Stimulated activated CD8-positive, alpha-beta memory T cell treated with anti-CD3 and anti-CD28 coated beads, Interleukin-12 subunit alpha, Interleukin-12 subunit beta, amount 100 ng/mL, for 24 hours (primary cell): ENCODE results near the gene ST6GALNAC6.

Source experiments
- DNase-seq: peaks from one replicate; pipeline ENCODE4 v3.0.0-alpha.2; 2020; ENCODE audit errors: extremely low read depth

The ST6GALNAC6 gene

DNA sequence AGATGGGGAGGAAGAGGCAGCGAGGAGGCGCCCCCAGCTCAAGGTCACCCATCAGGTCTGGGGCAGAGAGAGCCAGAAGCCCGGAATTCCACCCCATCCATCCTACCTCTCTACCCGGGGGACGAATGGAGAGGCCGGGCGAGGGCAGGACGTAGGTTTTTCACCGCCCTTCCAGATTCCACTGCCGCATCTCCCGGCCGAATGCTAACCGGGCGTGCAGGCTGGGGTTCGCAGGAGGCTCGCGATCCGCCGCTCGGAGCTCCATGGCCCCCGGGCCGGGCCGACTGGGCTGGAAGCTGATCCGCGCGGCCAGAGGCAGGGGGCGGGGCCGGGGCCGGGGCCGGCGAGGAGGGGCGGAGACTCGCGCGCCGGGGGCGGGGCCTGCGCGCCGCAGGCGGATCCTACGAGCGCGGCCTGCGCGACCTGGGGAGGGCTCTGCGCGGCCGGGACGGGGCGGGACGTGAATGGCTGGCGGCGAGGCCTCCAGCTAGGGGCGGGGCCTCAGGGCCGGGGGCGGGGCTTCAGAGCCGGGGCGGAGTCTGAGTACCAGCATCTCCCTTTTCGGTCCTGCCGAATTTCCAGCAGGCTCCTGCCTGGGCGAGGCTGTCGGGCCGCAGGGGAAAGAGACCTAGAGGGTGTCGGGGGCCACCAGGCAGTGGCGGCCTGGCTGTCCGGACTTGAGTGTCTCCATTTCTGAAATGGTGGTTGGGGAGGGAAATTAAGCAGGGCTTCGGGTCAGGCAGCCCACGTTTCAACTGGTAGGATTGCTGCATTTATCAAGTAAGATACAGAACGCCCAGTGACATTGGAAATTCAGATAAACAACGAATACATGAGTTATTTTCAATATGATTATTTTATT, 17.5 kb upstream of the ST6GALNAC6 start, which contains the start of gene ST6GALNAC4:
ST6GALNAC4 (minus strand) TSS at position 322 of the 862 bp plus-strand sequence. CDS start 622 bp downstream, outside the sequence.
- DNase-seq = peak; percentile 87

DNA sequence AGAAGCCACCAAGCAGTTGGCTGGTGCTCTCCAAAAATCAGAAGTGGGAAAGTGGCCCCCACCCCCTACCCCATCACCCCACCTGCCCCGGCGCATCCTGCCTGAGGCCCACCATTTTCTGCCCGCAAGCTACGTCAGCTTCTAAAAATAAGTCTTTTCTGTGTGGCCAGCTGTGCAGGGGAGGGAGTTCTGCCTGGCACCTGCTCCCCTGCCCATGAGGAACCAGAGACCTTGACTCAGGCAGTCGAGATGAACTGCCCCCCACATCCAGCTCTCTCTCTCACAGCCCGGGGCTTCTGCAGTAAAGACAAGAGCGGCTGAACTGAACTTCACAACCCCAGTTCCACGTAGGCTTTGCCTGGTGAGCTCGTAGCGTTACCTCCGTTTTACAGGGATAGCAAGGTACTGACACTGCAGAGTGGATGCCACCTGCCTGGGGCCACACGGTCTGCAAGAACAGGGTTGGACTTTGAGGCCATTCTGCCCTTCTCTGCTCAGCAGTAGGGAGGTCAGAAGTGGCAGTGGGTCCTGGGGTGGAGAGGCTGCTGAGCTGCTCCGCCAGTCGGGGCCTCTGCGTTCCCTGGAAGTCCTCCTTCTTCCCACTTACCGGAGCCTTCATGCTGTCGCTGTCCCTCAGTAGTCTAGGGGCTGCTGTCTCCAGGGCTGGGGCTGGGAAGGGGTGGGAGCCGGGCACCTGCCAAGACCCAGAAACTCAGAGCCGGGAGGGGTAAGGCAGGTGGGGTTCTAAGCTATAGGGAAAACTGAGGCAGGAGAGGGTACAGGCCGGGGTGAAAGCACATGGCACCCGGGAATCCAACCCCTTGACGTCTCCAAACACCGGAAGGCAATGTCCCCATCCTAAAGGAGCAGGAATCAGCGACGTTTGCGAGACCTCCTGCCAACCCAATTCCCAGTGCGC, 16.7 kb upstream of the ST6GALNAC6 start:
- DNase-seq = no peak

DNA sequence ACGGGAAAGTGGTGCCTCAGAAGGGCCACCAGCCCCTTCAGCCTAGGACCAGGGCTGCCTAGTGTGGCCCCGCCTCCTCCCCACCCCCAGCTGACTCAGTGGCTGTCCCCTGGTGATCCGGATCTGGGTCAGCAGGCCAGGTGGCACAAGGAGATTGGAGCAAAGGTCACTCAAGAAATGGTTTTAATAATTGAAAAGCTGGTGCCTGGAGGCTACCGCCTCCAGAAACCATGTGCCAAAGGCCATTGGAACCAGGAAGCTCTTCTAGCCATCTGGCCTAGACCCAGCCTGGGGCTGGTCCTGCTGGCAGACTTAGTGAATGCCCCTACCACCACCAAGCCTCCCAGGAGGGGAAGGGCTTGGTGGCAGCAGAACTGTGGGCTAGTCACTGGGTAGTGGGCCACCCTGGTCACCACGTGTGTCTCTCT, 15.9 kb upstream of the ST6GALNAC6 start:
- no peak for DNase-seq

DNA sequence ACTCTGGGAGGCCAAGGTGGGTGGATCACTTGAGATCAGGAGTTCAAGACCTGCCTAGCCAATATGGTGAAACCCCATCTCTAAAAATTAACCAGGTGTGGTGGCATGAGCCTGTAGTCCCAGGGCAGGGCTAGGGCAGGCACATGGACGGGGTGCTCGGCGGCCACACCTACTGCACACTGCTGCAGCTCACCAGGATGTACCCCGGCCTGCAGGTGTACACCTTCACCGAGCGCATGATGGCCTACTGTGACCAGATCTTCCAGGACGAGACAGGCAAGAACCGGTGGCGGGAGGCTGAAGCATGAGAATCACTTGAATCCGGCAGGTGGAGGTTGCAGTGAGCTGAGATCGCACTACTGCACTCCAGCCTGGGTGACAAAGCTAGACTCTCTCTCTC, 14.3 kb upstream of the ST6GALNAC6 start:
- no peak for DNase-seq

DNA sequence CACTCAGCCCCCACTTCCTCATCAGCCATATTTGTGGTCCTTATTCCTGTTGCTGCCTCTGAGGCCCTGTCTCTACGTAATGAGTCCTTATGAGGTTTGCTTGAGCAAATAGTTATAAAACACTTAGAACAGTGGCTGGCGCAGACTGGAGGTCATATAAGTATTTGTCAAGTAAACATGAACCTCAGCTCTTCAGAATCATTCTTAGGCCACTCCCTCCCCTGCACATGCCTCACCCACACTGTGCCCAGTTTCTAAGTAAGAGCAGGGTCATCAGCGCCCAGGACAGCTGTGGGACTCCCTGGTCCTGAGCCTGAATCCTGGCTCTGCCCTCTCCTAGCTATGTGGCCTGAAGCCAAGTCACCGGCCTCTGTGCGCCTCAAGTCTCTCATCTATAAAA, 13.5 kb upstream of the ST6GALNAC6 start:
- no peak for DNase-seq

DNA sequence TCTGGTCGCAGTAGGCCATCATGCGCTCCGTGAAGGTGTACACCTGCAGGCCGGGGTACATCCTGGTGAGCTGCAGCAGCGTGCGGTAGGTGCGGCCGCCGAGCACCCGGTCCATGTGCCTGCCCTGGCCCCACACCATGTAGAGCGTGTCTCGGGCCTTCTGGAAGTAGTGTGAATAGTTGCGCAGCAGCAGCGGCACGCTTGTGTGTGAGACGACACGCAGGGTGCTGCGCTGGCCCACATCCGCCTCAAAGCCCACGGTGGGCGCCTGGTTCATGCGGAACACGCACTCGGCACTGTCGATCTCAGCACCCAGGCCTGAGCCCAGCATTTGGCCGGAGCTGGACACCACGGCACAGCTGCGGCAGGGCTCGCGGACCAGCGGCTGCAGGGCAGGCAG, 12.9 kb upstream of the ST6GALNAC6 start:
- no peak for DNase-seq

DNA sequence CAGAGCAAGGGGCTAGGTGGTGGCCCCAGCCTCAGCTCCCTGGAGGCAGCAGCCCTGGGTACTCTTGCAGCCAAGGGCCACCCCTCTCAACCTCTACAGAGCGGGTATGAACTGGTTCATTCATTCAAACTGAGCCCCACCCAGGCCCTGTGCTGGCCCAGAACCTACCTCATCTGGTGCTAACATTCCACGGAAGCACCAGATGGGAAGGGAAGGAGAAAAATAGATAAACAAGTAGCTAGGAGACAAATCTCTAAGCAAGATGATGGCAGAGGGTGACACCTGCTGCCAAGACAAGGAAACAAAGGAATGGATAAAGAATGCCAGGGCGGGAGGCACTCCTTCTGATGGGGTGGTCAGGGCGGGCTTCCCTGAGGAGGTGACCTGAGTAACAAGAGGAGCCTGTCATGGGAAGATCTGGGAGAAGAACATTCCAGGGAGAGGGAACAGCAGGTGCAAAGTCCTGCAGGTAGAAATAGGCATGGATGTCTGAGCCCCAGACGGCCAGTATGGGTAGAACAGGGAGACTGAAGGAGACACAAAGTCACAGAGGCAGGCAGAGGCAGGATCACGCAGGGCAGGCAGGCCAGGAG, 11.3 kb upstream of the ST6GALNAC6 start:
- DNase-seq = no peak

DNA sequence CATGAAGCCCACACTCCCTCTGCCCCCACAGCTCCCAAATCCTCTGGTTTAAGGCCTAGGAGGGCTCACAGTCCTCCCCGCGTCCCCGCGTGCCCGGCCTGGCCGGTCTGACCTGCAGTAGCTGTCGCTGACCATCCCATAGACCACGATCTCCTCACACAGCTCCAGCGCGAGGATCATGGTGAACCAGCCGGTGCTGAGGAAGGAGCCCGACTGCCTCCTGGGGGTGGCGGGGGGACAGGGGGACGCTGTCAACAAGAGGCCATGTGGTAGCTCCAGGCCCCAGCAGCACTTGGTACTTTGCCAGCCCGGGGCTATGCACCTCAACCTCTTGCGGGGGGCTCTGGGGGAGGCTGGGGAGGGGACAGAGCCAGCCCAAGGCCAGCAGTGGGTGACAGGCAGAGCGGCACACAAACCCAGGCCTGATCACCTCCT, 10.5 kb upstream of the ST6GALNAC6 start:
- DNase-seq = no peak

DNA sequence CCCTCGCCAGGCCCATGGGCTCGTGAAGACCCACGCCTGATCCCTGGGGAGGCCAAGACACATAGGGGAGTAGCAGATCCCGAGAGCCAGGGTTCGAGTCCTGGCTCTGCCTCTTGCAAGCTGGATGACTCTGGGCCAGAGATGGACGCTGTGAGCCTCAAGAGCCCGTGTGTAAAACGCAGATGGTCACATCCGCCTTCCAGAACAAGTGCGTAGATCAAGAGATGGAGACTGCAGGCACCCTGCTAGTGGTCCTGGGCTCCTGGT, 9.2 kb upstream of the ST6GALNAC6 start:
- no peak for DNase-seq

DNA sequence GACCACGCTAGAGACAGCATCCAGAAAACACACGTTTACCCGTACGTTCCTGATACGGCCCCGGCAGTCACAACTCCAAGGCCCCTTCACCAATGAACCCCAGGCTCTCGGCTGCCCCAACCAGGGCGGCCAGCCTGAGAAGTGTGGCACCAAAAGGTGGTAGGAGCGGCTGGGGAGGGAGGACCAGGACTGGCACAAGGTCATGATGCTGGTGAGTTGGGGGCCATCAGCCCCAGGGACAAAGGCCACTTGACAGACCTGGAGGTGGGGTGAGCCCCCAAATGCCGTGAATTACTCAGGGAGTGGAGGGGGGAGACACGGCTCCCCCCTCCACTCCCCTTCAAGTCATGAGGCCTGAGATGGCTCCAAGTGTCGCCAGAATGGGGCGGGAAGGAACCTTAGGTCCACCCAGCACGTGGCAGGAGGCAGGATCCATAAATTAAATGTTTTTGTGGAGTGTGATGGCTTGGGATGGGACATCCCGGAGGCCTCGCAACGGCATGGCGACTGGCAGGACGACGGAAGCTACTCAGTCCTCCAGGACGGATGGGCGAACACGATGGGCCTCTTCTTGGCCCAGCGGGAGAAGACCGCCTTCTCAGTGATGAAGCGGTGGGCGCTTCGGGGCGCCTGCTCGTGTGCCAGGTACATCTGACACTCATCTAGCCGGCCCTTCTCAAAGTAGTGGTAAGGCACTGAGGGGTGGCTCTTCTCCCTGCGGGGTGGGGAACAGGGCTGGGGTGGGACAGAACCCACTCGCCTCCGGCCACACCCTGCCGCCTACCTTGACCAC, 8.7 kb upstream of the ST6GALNAC6 start:
- DNase-seq = no peak

DNA sequence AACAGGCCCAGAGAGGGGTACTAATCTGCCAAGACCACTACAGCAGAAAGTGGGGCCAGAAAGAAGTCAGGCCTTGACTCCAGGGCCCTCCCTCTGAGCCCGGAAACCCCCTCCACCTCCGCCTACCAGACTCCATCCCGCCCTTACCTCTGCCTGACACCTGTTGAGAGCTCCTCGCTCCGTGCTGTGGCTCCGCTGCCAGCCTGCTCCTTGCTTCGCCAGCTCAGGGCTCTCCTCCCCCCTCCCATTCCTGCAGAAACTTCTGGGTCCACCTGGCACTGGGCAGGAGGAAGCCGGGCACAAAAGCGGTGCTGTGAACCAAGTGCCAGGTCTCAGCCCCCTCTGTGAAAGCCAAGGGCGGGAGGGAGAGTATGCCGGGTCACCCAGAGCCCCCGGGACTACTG, 6.4 kb upstream of the ST6GALNAC6 start:
- no peak for DNase-seq

DNA sequence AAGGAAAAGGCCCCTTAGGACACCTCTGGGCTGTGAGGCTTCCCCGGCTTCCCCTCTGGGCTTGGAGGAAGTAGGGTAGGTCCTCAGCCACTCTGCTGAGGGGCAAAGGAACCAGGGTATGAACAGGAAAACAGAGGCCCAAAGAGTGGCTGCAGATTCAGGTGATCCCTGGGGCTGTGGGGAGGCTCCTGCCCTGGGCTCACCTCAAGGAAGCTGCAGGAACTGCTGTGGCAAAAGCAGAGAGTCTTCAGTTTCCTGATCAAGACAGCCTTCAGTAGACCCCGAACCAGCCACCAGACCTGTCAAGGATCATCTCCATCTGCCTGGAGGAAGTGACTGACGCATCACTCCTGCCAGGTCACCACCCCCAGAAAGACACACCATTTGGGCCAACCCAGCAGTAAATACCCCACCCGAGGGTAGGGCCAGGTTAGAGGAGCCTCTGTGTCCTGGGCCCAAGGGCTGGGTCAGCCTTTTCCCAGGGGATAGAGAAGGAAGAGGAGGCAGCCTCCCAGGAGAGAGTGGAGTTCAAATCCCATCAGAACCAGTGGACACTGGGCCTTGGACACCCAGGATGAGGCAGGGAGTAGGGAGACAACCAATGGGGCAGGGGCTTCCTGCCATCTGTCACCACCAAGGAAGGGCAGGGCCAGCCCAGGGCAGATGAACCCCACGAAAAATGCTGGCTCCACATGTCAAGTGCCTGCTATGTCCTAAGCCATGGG, 5.8 kb upstream of the ST6GALNAC6 start:
- DNase-seq = no peak

DNA sequence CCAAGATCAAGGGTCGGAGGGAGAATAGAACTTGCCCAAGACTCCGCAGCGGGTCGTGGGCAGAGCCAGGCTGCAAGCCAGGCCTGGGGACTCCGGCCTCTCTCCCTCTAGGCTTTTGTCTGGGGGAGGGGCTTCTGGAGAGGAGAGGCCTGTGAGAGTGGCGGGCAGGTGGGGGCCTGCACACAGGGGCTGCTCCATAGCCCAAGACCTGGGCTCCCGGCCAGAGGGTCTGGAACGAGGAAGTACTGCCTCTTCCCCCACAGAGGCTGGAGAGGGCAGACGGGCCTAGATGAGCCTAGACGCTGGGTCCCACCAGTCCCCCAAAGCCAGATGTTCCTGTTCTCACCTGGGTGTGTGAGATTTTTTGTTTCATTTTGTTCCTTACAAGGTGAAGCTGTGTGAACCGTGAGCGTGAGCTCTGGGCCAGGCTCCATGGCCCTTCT, 5.2 kb upstream of the ST6GALNAC6 start:
- no peak for DNase-seq

DNA sequence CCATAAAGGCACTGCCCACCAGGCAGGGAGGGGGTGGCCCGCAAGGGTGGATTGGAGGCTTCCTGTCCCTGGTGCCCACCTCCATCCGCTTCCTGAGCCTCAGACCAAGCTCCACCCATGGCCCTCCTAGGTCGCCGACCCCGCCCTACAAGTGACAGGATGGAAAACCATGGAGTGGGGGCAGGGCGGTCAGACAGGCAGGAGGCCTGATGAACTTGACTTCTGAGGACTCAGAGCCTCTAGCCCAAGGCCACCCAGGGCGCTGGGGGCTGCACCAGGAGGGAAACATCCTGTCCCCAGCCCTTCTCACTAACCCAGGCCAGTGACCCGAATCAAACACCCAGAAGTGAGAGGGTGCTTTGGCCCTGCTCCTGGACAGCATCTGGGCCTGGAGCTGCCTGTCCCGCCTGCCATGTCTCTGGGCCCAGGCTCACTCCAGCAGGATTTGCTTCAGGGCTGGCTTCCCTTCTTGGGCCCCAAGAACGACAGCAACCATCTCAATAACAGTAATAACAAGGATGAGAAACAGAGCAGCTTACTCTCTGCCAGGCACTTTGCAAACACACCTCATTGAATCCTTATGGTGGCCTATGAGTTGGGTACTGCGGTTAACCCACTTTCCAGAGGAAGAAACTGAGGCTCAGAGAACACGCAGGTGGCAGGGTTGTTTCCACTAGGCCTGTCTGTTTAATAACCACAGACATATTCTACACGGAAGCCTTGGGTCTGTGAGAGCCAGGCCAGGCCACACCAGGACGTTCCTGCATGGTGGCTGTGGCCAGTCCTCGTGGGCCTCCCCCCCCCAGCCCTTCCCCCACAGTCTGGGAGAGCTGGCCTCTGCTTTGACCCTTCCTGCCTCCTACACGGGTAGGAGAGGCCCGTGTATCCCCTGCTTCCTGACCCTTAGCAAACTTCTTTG, 4.4 kb upstream of the ST6GALNAC6 start:
- peak; percentile 70 for DNase-seq

DNA sequence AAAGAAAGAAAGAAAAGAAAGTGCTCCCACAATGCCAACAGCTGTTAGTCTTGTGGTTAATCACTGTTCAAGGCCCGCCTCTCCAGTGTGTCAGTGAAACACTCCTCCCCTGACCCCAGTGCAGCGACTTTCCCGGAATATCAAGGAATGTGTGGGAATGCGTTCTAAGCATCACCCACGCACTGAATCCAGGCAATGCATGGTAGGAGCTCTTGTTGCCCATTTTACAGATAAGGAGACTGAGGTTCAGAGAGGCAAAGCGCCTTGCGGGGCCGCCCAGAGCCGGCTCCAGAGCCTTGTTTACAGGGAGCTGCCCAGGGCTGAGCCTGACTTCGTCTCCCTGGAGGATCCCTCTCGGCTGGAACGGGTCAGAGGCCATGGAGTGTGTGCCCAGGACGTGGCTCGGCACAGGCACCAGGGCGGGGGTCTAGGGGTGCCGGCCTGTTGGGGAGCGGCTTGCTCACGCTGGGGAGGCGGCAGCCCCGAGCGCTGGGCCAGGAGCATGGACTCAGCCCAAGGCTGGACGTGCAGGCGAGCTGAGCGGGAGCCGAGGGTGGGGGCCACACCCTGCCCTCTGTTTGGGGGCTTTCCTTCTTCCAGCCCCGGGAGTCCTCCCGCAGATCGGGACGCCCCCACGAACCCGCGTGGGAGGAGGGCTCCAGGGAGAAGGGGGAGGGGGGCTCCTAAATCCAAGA, 823 bp downstream of the ST6GALNAC6 start:
- no peak for DNase-seq

DNA sequence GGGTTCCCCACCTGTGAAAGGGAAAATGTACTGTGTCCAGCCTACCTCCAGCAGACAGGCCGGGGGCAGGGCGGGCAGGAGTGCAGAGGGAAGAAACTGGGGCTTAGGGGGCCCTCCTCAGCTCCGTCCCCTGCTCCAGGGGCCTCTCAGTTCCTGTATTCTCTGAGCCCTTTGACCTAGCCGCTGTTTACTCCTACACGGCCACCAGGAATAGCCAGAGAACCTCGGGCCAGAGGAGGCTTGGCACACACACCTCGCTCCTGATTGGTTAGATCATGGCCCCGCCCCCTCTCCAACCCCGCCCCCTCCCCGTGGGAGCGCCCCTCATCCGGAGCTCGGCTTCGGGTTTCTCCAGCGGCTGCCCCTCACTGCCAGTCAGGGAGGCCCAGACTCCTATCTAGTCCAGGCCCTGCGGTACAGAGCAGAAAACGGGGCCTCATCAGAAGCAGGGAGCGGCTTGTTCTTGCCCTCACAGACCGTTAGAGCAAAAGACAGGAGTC, 2.2 kb downstream of the ST6GALNAC6 start:
- DNase-seq = no peak

DNA sequence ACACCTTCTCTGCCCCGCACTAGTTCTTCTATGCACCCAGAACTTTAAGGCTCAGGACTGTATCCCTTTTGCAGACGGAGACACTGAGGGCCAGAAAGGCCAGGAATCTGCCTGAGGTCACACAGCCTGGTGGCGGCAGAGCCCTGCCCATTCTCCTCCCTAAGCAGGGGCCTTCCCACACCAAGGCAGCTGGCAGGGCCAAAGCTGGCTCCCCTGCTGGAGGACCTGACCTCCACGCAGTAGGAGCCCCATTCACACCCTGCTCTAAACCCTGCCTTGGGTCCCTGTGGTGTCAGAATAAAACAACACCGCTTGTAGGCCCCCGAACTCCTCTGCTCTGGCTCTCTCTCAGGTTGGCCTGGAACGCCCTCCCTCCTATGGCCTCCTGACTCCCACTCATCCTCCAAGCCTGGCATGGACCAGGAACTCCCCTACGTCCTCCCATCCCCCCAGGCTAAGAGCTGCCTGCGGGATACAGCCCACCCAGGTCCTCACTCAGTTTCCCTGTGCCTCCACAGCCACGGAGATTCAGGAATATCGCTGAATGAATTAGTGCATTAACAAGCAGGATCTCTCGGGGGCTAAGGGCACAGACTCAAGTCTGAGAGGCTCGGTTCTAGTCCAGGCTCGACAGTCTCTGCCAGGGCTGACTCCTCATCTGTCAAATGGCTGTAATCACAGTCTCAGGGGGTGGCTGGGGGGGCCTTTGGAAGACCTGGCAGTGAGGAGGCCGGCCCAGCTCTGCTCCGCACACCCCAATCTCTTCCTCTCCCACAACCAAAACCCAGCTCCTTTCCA, 2.8 kb downstream of the ST6GALNAC6 start:
- DNase-seq = no peak

DNA sequence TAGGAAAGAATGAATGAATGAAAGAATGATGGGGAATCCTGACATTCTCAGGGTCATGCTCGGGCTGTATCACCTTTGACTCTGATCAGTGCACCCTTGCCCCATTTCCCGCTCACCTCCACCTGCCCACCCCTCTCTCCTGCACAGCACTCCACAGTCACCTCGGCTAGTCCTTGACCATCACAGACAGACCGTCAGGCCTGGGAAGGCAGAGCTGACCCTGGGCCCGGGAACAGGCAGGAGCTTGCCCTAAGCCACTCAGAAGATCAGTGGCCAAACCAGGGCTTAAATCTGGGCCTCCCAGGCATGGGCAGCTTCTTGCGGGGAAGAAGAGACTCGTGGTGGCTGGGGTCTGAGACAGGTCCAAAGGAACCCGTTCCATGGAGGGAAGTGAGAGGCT, 3.6 kb downstream of the ST6GALNAC6 start:
- no peak for DNase-seq
